HK-2 (cell line): ENCODE measurements around the gene MGMT.

ENCODE experiments used
- DNase-seq: peaks from one replicate; pipeline ENCODE4 v3.0.0-alpha.2; 2018; ENCODE audit not compliant: unreplicated experiment

MGMT gene

GRCh38 chr10:129774082-129774735, 307.2 kb downstream of the MGMT start:
- DNase-seq = no peak

DNA sequence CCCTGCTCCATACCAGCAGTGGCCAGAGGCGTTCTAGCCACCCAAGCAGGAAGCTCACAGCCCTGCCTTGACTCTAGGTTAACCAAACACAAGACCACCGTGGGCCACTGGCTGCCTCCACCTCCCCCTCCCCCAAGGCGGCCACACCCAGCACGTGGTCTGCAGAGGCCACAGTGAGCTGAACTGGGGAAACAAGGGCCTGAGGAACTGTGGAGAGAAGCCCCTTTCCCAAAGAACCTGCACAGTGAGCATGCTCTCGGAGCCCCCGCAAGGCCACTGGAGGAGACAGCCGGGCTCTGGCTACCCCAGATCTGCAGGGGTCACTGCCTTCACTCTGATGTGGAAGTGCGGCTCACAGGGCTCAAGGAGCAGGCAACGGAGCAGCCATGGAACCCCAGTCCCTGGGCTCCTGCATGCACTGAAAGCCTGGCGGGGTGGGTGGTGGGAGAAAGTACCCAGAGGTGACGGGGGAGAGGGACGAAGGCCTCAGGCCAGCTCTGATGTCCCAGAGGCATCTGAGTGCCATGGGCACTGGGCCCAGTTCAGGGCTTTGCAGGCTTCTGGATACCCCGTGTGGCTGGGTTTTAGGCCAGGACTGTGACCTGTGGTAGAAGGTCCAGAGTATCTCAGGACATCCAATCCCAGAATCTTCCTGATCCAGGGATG, 307.8 kb downstream of the MGMT start:
- DNase-seq = no peak

GRCh38 chr10:129775681-129776080, 308.6 kb downstream of the MGMT start:
- no peak for DNase-seq

DNA sequence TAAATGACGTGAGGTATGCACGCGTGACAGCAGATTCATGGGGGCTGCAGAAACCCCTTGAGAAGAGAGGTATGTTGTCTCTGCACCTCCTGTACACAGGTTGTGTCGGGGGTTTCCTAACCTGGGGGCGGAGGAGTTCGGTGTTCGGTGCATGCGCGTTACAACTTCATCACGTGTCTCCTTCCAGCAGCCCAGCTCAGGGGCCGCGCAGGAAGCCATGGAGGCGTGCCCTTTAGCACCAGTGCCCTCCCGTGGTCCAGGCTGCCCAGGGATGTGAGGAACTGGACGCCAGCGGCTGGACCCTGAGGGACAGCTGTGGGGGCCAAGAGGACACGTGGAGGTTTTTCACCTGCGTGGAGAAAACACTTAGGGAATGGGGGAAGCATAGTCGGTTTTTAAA, 310.6 kb downstream of the MGMT start:
- DNase-seq = no peak

DNA sequence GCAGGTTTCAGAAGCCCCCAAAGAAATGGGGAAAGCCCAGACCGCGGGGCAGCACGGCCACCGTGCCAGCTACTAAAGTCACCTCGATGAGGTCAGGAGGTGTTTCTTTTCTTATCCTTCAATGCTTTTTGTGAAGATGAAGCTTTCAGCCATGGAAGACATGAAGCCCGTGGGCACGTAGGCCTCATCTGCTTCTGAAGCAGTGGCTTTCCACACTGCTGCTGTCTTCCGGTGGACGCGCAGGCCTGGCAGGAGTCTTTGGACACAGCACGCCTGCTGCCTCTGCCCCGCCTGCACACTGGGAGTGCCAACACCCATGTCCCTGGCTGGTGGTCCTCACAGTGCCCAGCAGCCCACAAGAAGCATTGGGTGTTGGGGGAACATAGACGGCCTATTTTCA, 311.5 kb downstream of the MGMT start:
- DNase-seq = no peak

DNA sequence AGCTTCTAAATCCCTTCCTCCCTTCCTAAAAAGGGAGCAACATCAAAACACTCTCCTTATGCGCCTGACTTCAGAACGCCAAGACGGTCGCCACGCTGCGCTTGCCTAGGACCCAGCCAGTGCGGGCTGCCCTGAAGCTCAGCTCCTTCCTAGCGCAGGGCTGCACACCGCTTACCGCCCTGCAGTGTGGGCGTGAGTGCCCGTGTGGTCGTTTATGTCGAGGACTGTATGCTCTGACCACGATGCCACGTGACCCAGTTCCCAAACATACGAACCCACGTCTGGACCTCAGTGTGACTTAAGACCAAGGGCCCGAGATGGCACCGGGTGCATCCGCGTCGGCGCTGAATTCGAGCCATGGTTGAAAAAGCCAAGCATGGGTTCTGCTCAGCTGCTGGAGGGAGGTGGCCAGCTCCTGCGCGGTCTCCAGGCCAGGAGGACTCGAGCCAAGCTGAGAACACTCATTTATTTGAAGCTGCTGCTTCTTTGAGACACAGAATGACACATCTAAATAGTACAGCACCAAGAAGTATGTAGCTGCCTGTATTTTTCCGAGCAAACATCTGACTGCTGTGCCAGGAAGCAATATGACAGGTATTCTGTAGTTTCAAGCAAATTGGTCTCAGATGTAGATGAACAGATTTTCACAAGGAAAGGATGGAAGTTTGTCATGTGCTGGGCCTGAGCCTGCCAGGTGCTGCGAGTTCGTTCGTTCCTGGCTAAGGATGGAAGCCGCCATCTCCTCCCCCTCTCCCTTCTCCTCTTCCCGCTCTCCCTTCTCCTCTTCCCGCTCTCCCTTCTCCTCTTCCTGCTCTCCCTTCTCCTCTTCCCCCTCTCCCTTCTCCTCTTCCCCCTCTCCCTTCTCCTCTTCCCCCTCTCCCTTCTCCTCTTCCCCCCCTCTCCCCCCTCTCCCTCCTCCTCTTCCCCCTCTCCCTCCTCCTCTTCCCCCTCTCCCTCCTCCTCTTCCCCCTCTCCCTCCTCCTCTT, 312.4 kb downstream of the MGMT start:
- no peak for DNase-seq

GRCh38 chr10:129780198-129780597, 313.2 kb downstream of the MGMT start:
- no peak for DNase-seq

DNA sequence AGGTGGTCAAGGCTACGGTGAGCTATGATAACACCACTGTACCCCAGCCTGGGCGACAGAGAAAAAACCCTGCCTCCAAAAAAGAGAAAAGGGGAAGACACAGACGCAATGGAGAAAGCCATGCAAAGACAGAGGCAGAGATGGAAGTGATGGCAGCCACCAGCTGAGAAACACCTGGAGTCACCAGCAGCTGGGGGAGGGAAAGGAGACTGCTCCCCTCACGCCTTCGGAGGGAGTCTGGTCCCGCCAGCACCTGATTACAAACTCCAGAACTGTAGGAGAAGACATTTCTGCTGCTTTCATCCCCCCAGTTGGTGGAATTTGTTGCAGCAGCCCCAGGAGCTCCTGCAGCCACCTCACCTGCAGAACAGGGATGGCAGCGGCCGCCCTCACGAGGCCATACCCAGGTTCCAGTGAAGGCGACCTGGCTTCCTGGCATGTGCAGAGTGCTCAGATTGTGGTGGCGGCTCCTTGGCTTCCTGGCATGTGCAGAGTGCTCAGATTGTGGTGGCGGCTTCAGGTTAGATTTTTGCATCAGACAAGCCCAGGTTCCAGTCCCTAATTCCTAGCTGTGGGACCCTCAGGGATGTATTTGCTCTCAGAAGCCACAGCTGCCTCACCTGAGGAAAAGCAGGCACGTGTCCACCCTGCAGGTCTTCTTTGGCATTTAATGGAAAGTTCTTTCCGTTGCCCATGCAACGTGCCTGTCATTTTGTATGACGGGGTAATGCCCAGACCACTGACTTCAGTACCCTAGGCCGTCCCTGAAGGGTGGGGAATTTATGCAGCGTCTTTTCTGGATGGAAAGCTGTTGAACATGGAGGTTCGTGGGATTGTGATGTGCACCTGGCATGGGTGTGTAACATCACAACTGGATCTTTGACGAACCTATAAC, 314.1 kb downstream of the MGMT start:
- DNase-seq = no peak

GRCh38 chr10:129784291-129784690, 317.2 kb downstream of the MGMT start:
- DNase-seq = no peak

GRCh38 chr10:129784891-129785290, 317.9 kb downstream of the MGMT start:
- DNase-seq = no peak

DNA sequence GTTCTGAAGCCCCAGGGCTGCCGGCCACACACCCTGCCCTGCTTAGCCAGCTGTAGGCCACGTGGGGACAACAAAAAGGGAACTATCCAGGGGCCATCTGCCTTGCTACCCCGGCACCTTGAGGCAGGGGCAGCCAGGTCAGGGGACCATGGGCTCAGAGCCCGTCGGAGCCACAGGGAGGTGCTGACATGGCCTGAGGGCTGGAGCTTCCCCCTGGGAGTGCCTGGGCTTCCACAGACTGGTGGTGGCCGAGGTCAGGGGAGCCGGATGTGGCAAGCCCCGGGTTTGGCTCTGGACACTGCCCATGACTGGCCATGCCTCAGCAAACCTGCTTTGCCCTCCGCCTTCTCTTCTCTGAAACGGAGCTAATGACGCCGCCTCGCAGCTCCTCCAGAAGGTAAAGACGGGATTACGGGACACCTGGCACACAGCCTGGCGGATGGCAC, 318.5 kb downstream of the MGMT start:
- DNase-seq = no peak

DNA sequence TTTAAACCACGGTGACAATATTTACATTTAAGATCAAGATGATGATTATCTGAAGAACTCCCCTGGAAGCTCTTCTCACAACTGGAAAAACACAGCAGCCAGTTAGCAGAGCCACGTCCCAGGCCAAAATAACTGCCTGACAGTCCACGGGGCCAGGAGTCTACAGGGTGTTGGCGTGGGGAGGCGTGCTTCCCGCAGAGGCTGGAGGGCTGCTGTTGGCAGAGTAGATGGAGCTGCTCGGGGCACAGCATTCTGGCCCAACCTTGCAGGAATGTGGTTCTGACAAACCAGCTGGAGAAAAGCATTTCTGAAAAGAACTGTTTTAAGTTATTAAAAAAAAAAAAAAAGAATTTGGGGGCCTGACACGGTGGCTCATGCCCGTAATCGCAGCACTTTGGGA, 319.2 kb downstream of the MGMT start:
- no peak for DNase-seq

DNA sequence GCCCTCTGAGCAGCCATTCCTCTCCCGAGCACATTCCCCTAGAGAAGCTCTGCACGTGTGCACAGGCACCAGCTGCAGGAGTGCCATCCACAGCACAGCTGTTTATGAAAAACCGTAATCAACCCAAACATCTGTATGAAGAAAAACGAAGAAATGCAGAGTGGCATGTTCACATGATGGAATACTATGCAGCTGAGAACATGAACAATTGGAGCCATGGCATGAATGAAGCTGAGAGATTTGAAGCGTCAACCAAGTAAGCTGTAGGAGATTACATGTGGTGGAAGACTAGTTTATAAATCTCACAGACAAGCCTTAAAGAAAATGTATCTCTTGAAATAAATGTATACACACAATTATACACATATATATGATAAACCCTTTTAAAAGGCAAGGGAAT, 320.5 kb downstream of the MGMT start:
- DNase-seq = no peak

DNA sequence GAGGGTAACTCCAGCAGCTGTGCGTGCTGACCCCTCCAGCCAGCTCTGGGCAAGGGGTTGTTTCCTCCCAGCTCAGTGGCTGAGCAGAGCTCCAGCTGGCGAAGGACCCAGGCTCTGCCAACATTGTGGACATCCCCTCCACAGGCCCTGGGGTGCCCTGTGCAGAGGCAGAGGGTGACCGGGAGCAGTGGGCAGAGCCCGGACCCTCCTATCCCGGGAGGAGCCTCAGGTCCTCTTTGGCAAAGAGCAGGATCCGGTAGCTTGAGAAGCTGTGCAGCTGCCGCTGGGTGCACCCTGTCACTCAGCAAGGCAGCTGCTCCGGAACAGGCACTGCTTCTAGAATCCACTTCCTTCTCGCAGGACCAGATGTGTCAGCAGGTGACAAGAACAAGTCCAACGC, 321.2 kb downstream of the MGMT start:
- DNase-seq = no peak

GRCh38 chr10:129790715-129791446, 323.8 kb downstream of the MGMT start:
- DNase-seq = no peak

GRCh38 chr10:129792141-129792540, 325.1 kb downstream of the MGMT start:
- DNase-seq = no peak

DNA sequence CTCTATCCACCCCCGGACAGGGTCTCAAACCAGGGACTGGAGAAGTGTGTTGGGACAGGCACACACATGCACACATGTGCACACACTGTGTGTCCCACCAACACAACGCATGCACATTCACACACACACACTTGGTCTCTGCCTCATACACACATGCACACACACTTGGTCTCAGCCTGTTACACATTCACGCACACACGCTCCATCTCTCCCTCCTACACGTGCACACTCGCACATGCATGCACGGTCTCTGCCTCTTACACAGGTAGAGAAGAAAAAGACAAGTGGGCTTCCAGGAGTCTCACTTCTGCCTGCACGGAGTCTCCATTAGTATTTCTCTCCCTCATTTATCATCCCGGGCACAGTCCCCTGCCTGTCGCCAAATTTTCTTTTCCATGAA, 325.8 kb downstream of the MGMT start:
- DNase-seq = no peak

- DNase-seq = no peak
Measured at GRCh38 chr10:129793479-129793878, 326.4 kb downstream of the MGMT start.

- DNase-seq = no peak
Measured at GRCh38 chr10:129793996-129794395, 327.0 kb downstream of the MGMT start.

- DNase-seq = no peak
Measured at GRCh38 chr10:129796710-129797420, 329.8 kb downstream of the MGMT start.
